GM15510 (cell line): Measurements from ENCODE around the gene MYOM3.

Source experiments
- POLR2A ChIP-seq: IDR thresholded peaks from 3 replicates; pipeline ENCODE4 v1.6.1; 2011; ENCODE audit warnings: borderline replicate concordance; ENCODE audit not compliant: insufficient read length; ENCODE audit errors: extremely low read depth

Gene MYOM3

GRCh38 chr1:24075590-24075854 is 36.4 kb downstream of the MYOM3 start:
- TF ChIP-seq POLR2A: no peak

- TF ChIP-seq POLR2A: no peak
Observed at GRCh38 chr1:24074817-24075589, 36.9 kb downstream of the MYOM3 start.

- TF ChIP-seq POLR2A: no peak
Observed at GRCh38 chr1:24074196-24074595, 37.7 kb downstream of the MYOM3 start.

- TF ChIP-seq POLR2A: no peak
Observed at GRCh38 chr1:24071941-24072340, 40.0 kb downstream of the MYOM3 start.

- no peak for TF ChIP-seq POLR2A
Observed at GRCh38 chr1:24070821-24071393, 41.0 kb downstream of the MYOM3 start.

GRCh38 chr1:24069817-24070216 is 42.1 kb downstream of the MYOM3 start:
- TF ChIP-seq POLR2A: no peak

- TF ChIP-seq POLR2A: no peak
Observed at GRCh38 chr1:24067978-24068377, 44.0 kb downstream of the MYOM3 start.

GRCh38 chr1:24065304-24065703 is 46.6 kb downstream of the MYOM3 start:
- TF ChIP-seq POLR2A: no peak

GRCh38 chr1:24062221-24062620 is 49.7 kb downstream of the MYOM3 start:
- no peak for TF ChIP-seq POLR2A

- no peak for TF ChIP-seq POLR2A
Observed at GRCh38 chr1:24060482-24060881, 51.5 kb downstream of the MYOM3 start.

- TF ChIP-seq POLR2A: no peak
Observed at GRCh38 chr1:24058671-24059455, 53.1 kb downstream of the MYOM3 start.

- no peak for TF ChIP-seq POLR2A
Observed at GRCh38 chr1:24057171-24057570, 54.8 kb downstream of the MYOM3 start.

- no peak for TF ChIP-seq POLR2A
Observed at GRCh38 chr1:24055681-24056080, 56.3 kb downstream of the MYOM3 start.

- no peak for TF ChIP-seq POLR2A
Observed at GRCh38 chr1:24052220-24052619, 59.7 kb downstream of the MYOM3 start.

- no peak for TF ChIP-seq POLR2A
Observed at GRCh38 chr1:24051206-24051945, 60.6 kb downstream of the MYOM3 start.
